GM19328 (cell line): ENCODE data around the gene VAT1L.

ENCODE experiments used
- ATAC-seq: cut with Tn5 transposase; IDR thresholded peaks from one replicate; pipeline ENCODE4 v1.9.1; 2021; ENCODE audit warnings: mild to moderate bottlenecking, moderate library complexity; ENCODE audit not compliant: unreplicated experiment

VAT1L gene

GRCh38 chr16:77899416-77899815, 111.1 kb downstream of the VAT1L start:
- ATAC-seq = no peak

- no peak for ATAC-seq
Observed at GRCh38 chr16:77905374-77905920, 117.1 kb downstream of the VAT1L start.

- no peak for ATAC-seq
Observed at GRCh38 chr16:77910021-77910420, 121.7 kb downstream of the VAT1L start.

- ATAC-seq = no peak
Observed at GRCh38 chr16:77912617-77913016, 124.3 kb downstream of the VAT1L start.

- ATAC-seq = no peak
Observed at GRCh38 chr16:77913738-77914253, 125.4 kb downstream of the VAT1L start.

- ATAC-seq = no peak
Observed at GRCh38 chr16:77916111-77916510, 127.7 kb downstream of the VAT1L start.

GRCh38 chr16:77917971-77918370, 129.6 kb downstream of the VAT1L start:
- ATAC-seq = no peak

GRCh38 chr16:77918809-77919707, 130.7 kb downstream of the VAT1L start:
- ATAC-seq = no peak

GRCh38 chr16:77919761-77920415, 131.5 kb downstream of the VAT1L start:
- ATAC-seq = no peak

GRCh38 chr16:77920984-77921383, 132.6 kb downstream of the VAT1L start:
- ATAC-seq = no peak

GRCh38 chr16:77922228-77922754, 133.9 kb downstream of the VAT1L start:
- no peak for ATAC-seq

- ATAC-seq = no peak
Observed at GRCh38 chr16:77925531-77925930, 137.2 kb downstream of the VAT1L start.

GRCh38 chr16:77928096-77928495, 139.7 kb downstream of the VAT1L start:
- no peak for ATAC-seq

- no peak for ATAC-seq
Observed at GRCh38 chr16:77929004-77929403, 140.6 kb downstream of the VAT1L start.

- no peak for ATAC-seq
Observed at GRCh38 chr16:77931058-77931457, 142.7 kb downstream of the VAT1L start.

- ATAC-seq = no peak
Observed at GRCh38 chr16:77937473-77938149, 149.2 kb downstream of the VAT1L start.

GRCh38 chr16:77938913-77939312, 150.5 kb downstream of the VAT1L start:
- no peak for ATAC-seq

- no peak for ATAC-seq
Observed at GRCh38 chr16:77939968-77940367, 151.6 kb downstream of the VAT1L start.

GRCh38 chr16:77943801-77944200, 155.4 kb downstream of the VAT1L start:
- ATAC-seq = no peak

GRCh38 chr16:77944631-77945030, 156.3 kb downstream of the VAT1L start:
- ATAC-seq = no peak

GRCh38 chr16:77945126-77945525, 156.8 kb downstream of the VAT1L start:
- no peak for ATAC-seq
